NCI-H748 (cell line): ENCODE data around the gene SQSTM1.
"Not testable (repeated sequence)": the region's sequence is repeated elsewhere in the genome, so short reads cannot be mapped to it uniquely, and the experiment has no call there.

Source experiments
- DNase-seq: peaks from one replicate; lab custom pipeline; 2025; ENCODE audit not compliant: unreplicated experiment; lab: John Stamatoyannopoulos, UW

The SQSTM1 gene

DNA sequence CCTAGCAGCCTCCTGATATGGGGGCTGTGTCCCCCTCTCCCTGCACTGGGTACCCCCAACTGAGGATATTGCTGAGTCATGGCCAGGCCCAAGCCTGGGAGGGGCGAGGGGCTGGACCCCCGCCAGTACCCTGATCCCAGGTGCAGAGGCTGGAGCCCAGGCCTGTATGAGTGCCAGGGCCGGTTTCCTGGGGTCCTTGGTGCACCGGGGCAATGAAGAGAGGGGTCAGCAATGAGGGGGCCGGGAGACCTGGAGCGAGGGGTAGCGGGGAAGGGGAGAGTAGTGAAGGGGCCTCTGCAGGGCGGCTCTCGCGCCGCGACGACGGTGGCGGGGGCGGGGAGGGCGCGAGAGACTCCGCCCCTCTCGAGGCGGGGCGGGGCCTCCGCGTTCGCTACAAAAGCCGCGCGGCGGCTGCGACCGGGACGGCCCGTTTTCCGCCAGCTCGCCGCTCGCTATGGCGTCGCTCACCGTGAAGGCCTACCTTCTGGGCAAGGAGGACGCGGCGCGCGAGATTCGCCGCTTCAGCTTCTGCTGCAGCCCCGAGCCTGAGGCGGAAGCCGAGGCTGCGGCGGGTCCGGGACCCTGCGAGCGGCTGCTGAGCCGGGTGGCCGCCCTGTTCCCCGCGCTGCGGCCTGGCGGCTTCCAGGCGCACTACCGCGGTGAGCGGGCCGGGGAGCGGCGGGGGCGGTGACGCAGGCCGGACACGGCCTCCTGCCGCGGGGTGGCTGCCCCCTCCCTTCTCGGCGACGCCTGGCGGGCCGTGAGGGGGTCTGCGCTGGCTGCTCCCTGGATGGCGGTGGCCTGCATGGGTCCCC lies at the start of gene SQSTM1:
Gene SQSTM1 (plus strand): TSS at position 423 of the 815 bp plus-strand sequence. CDS start 32 bp downstream, at position 455.
- peak; percentile 83 for DNase-seq

- no peak for DNase-seq
These were observed 49.3 kb upstream of the SQSTM1 start for GRCh38 chr5:179771311-179771895.

DNA sequence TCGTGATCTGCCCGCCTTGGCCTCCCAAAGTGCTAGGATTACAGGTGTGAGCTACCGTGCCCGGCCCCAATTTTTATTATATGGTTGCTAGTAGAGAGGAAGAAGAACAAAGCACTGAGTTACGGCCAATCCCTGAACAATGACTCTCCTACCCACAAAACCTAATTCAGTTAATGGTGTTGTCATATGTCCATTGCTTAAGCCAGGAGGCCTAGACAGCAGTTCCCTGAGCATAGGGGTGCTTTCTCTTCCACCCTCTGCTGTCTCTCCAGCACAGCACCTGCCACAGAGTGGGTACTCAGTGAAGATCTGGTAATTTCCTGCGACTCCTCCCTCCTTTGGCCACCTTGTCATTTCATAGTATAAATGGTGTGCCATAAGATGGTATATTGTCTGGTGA lies 48.4 kb upstream of the SQSTM1 start:
- no peak for DNase-seq

GRCh38 chr5:179773686-179774040 lies 47.0 kb upstream of the SQSTM1 start:
- DNase-seq: no peak

- DNase-seq: no peak
These were observed 46.3 kb upstream of the SQSTM1 start for GRCh38 chr5:179774442-179774841.

GRCh38 chr5:179776411-179776938 lies 44.2 kb upstream of the SQSTM1 start:
- no peak for DNase-seq

DNA sequence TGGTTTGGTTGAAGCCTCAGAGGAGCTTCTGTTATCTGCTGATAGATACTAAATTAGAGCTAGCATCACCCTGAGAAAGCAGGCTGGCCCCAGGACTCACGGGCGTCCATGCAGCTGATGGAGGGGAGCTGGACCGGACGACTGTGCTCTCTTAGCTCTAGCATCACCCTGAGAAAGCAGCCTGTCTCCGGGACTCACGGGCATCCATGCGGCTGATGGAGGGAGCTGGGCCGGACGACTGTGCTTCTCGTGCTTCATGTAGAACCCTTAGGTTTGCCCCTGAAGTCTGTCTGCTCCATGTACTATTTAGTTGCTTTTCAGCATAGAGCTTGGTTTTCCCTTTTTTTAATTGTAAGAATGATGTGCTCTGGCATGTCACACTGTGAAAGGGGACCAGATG lies 43.2 kb upstream of the SQSTM1 start:
- no peak for DNase-seq

DNA sequence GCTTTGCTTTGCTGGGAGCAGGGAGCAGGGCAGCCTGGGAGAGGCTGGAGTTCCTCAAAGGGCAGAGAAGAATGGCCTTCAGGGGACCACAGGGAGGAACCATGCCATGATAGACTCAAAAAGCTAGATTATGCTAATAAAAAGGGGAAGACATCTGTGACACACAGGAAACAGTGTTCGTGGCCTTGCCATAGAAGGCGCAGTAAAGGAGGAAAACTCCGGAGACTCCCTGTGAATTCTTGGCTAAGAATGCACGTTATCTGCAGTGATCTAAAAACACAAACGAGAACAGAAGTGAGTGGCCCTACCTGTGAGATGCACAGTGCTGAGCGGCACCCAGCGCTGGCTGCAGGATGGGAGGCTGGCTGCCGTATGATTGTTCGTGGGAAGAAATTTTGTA lies 42.8 kb upstream of the SQSTM1 start:
- no peak for DNase-seq

DNA sequence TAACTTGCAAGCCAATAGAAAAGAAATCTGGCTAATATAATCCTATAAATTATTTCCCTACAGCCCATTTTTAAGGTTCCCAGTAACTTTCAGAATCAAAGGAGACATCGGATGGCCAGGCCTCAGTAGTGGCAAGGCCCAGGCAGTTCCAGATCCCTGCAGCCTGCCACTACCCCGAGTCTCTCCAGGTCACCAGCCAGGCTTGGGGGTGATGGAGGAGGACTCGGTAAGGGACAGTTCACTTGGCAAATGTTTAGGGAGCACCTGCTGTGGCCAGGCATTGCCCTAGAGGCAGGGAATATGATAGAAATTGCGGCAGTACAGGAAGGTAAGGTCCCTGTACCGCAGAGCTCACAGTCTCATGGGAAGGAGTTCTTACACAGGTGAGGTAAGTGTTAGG lies 42.1 kb upstream of the SQSTM1 start:
- no peak for DNase-seq

DNA sequence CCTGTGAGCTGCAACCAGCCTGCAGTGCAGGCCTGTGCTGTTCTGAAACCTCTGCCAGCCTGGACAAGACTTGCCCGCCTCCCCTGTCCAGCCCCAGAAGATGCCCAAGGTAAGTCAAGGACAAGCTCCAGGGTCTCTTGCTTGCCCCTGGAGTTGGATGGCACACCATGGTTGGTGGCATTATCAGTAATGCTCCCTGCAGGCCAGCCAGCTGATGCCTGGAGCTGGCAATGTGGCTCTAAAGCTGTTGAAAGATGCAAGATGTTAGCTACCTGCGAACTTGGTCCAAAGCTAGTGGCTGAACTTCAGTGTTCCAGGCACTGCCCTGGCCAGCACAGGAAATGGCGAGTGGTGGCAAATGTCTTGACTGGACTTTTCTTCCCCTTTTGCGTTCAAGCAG lies 40.9 kb upstream of the SQSTM1 start:
- no peak for DNase-seq

GRCh38 chr5:179780362-179780761 lies 40.3 kb upstream of the SQSTM1 start:
- no peak for DNase-seq

GRCh38 chr5:179781846-179782245 lies 38.9 kb upstream of the SQSTM1 start:
- DNase-seq: no peak

DNA sequence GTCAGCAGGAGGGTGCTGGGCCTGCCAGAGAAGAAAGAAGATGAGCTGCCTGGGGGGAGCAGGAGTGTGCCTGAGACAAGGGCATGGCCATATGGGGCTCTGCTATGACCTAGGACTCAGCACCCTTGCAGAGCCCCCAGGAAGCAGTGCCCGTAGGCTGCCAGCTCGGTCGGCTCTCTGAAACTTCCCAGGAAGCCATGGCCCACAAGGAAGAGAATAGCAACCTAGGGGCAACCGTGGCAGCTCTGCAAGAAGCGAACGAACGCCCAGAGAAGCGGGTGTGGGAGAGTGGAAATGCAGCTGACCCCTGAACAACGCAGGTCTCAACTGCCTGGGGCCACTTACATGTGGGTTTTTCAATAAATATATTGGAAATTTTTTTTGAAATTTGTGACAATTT lies 37.6 kb upstream of the SQSTM1 start:
- DNase-seq: no peak

DNA sequence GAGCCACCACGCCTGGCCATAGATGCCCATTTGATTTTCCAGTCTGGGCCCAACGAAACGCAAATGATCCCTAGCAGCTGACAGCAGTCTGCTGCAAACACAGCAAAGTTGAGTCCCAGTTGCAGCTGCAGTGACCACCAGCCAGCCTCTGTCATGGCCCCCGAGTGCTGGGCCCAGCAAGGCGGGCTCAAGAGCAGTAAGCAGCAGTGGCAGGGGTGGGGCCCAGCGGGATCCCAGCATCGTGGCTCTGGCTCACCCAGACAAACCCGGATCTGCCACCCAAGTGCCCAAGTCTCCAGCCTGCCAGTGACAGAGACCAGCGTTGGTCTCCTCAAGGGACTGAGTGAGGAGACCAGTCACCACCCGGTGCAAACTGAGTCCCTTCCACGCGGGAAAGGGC lies 33.8 kb upstream of the SQSTM1 start:
- no peak for DNase-seq

DNA sequence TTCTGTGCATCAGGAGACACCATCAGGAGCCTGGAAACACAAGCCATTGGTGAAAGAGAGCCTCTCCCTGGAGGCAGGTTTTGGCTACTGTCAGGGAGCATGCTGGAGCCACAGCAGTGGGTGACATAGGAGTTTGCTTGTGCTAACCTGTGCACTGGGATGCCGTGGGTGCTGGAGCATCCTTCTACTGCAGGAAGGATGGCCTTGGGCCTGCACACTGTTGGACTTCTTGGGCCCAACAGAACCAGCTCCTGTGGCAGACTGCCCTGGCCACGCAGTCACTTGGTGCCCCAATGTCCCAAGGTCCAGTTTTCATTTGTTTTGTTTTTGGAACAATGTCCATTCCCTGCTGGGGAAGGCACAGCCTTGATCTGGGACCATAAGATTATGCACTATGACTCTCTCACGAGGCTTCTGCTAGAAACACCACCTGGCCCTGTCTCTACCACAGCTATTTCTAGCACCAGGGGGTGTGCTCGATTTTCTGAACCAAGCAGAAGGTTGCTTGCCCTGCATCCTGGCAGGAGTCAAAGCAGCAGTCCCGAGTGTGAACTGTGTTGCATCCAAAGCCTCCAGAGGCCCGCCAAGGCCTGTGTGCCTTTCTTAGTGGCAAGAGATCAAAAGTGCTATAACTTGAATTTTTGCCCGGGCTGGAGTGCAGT lies 32.4 kb upstream of the SQSTM1 start:
- DNase-seq: no peak

GRCh38 chr5:179789278-179789677 lies 31.4 kb upstream of the SQSTM1 start:
- not testable (repeated sequence) for DNase-seq

GRCh38 chr5:179791881-179792611 lies 28.7 kb upstream of the SQSTM1 start:
- DNase-seq: no peak

DNA sequence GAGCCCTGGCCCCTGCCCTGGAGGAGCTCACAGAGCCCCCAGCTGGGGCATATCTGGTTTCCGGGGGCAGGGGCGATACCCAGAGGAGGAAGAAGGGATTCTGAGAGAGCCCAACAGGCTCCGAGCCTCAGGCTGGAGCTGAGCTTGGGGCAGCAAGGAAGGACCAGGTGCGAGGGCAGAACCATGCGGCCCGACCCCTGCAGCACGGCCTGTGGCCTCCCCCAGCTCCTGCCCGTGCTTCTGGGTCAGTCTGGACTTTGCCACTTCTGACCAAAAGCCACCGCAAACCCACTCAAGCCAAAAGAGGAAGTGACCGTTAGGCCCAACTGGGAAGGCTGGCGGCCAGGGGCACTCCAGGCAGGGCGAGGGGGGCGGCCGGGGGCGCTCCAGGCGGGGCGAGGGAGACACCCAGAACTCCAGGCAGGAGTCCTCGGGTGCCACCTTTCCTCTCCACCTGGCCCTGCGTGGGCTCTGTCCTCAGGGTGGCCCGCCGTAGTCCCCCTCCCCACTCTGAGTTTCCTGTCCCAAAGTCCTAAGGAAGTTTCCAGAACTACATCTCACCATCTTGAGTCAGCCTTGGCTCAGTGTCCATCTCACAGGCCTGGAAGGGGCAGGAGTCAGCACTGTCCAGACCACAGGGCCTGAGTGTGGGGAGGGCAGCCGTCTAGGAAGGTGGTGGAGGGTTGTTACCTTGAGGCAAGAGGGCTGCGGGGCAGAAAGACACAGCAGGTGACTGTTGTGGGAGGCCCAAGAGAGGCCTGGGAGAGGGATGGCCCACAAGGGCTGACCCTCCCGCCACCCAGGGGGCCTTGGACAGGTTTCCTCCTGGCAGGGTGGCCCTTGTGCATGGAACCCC lies 27.9 kb upstream of the SQSTM1 start:
- no peak for DNase-seq

GRCh38 chr5:179793468-179794139 lies 27.1 kb upstream of the SQSTM1 start, which contains the start of gene LTC4S:
LTC4S (plus strand) TSS chr5:179793986; CDS start chr5:179794081, 95 bp downstream.
- no peak for DNase-seq

GRCh38 chr5:179794171-179794570 lies 26.5 kb upstream of the SQSTM1 start:
- DNase-seq: no peak
